ENCODE data around the gene PTPN14.

Gene PTPN14

GRCh38 chr1:214473862-214474261, 77.5 kb downstream of the PTPN14 start:
- DNase-seq: no peak

GRCh38 chr1:214473387-214473786, 78.0 kb downstream of the PTPN14 start:
- DNase-seq: no peak

- no peak for DNase-seq
These were observed 79.0 kb downstream of the PTPN14 start for GRCh38 chr1:214472364-214472763.

GRCh38 chr1:214471458-214471857, 79.9 kb downstream of the PTPN14 start:
- DNase-seq: no peak

GRCh38 chr1:214470132-214470531, 81.3 kb downstream of the PTPN14 start:
- no peak for DNase-seq

- DNase-seq: no peak
These were observed 82.1 kb downstream of the PTPN14 start for GRCh38 chr1:214469290-214469689.

GRCh38 chr1:214467078-214467585, 84.3 kb downstream of the PTPN14 start:
- no peak for DNase-seq

GRCh38 chr1:214466403-214467077, 84.9 kb downstream of the PTPN14 start:
- no peak for DNase-seq

- DNase-seq: no peak
These were observed 86.7 kb downstream of the PTPN14 start for GRCh38 chr1:214464445-214465287.

GRCh38 chr1:214463596-214463995, 87.8 kb downstream of the PTPN14 start:
- no peak for DNase-seq

- DNase-seq: no peak
These were observed 88.5 kb downstream of the PTPN14 start for GRCh38 chr1:214462882-214463281.

- no peak for DNase-seq
These were observed 90.1 kb downstream of the PTPN14 start for GRCh38 chr1:214461305-214461704.

GRCh38 chr1:214460304-214460916, 91.0 kb downstream of the PTPN14 start:
- DNase-seq: no peak

GRCh38 chr1:214459895-214460294, 91.5 kb downstream of the PTPN14 start:
- no peak for DNase-seq

GRCh38 chr1:214458541-214458940, 92.9 kb downstream of the PTPN14 start:
- no peak for DNase-seq

- DNase-seq: no peak
These were observed 95.2 kb downstream of the PTPN14 start for GRCh38 chr1:214455971-214456867.

GRCh38 chr1:214455479-214455878, 95.9 kb downstream of the PTPN14 start:
- no peak for DNase-seq

- no peak for DNase-seq
These were observed 96.6 kb downstream of the PTPN14 start for GRCh38 chr1:214454569-214455396.

- no peak for DNase-seq
These were observed 98.2 kb downstream of the PTPN14 start for GRCh38 chr1:214453109-214453722.

- no peak for DNase-seq
These were observed 99.1 kb downstream of the PTPN14 start for GRCh38 chr1:214452152-214452784.

- DNase-seq: peak; percentile 22
These were observed 99.8 kb downstream of the PTPN14 start for GRCh38 chr1:214451596-214451995.

Measured in activated naive CD4-positive, alpha-beta T cell treated with Interleukin-2 at 50 U/mL for 16 hours (primary cell).